Mesenchymal stem cell (in vitro differentiated cells and primary cell): ENCODE results near the gene GOLM1.

Experiments
- DNase-seq: peaks from one replicate; pipeline ENCODE4 v3.0.0-alpha.2; 2013
- H2AFZ ChIP-seq: one replicate; pipeline ENCODE4 v1.6.1; 2013; ENCODE audit warnings: low read depth, mild to moderate bottlenecking, control low read depth, inconsistent platforms, low read length, moderate library complexity
- H2AK5ac ChIP-seq: 2 replicates; pipeline ENCODE4 v1.6.1; 2013; ENCODE audit warnings: low read length, moderate library complexity, mild to moderate bottlenecking, inconsistent platforms; ENCODE audit not compliant: severe bottlenecking
- H2BK120ac ChIP-seq: one replicate; pipeline ENCODE4 v1.6.1; 2013; ENCODE audit warnings: low read depth, mild to moderate bottlenecking, inconsistent platforms, low read length, moderate library complexity
- H2BK12ac ChIP-seq, 2 experiments: one replicate each; pipeline ENCODE4 v1.6.1; 2013; ENCODE audit warnings: inconsistent platforms in 2 of 2, low read length in 2 of 2, mild to moderate bottlenecking in 2 of 2, moderate library complexity in 2 of 2, control low read depth in 1 of 2
- H2BK15ac ChIP-seq: one replicate; pipeline ENCODE4 v1.6.1; 2013; ENCODE audit warnings: mild to moderate bottlenecking, low read depth, inconsistent platforms; ENCODE audit not compliant: poor library complexity, severe bottlenecking
- H2BK5ac ChIP-seq: 2 replicates; pipeline ENCODE4 v1.6.1; 2013; ENCODE audit warnings: low read depth, mild to moderate bottlenecking, low read length, control low read depth, inconsistent platforms; ENCODE audit not compliant: poor library complexity, severe bottlenecking
- H3K14ac ChIP-seq, 2 experiments: one replicate each; pipeline ENCODE4 v1.6.1; 2013; ENCODE audit warnings: inconsistent platforms in 2 of 2, low read length in 2 of 2, control low read depth in 1 of 2, mild to moderate bottlenecking in 1 of 2, moderate library complexity in 1 of 2
- H3K18ac ChIP-seq, 2 experiments: one replicate each; pipeline ENCODE4 v1.6.1; 2013; ENCODE audit warnings: inconsistent platforms in 2 of 2, low read length in 2 of 2, control low read depth in 1 of 2, low read depth in 1 of 2, mild to moderate bottlenecking in 1 of 2
- H3K23ac ChIP-seq, 2 experiments: one replicate each; pipeline ENCODE4 v1.6.1; 2013; ENCODE audit warnings: inconsistent platforms in 2 of 2, low read length in 2 of 2, mild to moderate bottlenecking in 2 of 2, moderate library complexity in 2 of 2, control low read depth in 1 of 2
- H3K27ac ChIP-seq: 2 replicates; pipeline ENCODE4 v1.5.1; 2013; ENCODE audit warnings: mild to moderate bottlenecking, moderate library complexity, low read length, control low read depth, inconsistent platforms; ENCODE audit not compliant: poor library complexity, severe bottlenecking
- H3K27me3 ChIP-seq, 2 experiments: 2 replicates each; pipeline versions ENCODE4 v1.6.1 to v1.7.0; 2013; ENCODE audit warnings: low read length in 2 of 2, mild to moderate bottlenecking in 2 of 2, moderate library complexity in 2 of 2, control low read depth in 1 of 2, inconsistent platforms in 1 of 2; ENCODE audit not compliant: control insufficient read depth in 1 of 2, insufficient read depth in 1 of 2
- H3K36me3 ChIP-seq, 2 experiments: 2 replicates each; pipeline versions ENCODE4 v1.6.1 to v1.7.0; 2013; ENCODE audit warnings: low read length in 2 of 2, control low read depth in 1 of 2, inconsistent platforms in 1 of 2, low read depth in 1 of 2, mild to moderate bottlenecking in 1 of 2; ENCODE audit not compliant: insufficient read depth in 2 of 2, control insufficient read depth in 1 of 2
- H3K4ac ChIP-seq, 2 experiments: one replicate each; pipeline ENCODE4 v1.6.1; 2013; ENCODE audit warnings: inconsistent platforms in 2 of 2, low read length in 2 of 2, mild to moderate bottlenecking in 2 of 2, moderate library complexity in 2 of 2, control low read depth in 1 of 2, low read depth in 1 of 2
- H3K4me1 ChIP-seq: 2 replicates; pipeline ENCODE4 v1.6.1; 2013; ENCODE audit warnings: low read depth, low read length, control low read depth; ENCODE audit not compliant: control insufficient read depth, insufficient read depth
- H3K4me2 ChIP-seq: 2 replicates; pipeline ENCODE4 v1.6.1; 2013; ENCODE audit warnings: low read length, mild to moderate bottlenecking, inconsistent platforms; ENCODE audit not compliant: poor library complexity, severe bottlenecking
- H3K4me3 ChIP-seq, 2 experiments: 2 replicates each; pipeline versions ENCODE4 v1.5.1 to v1.7.0; 2013; ENCODE audit warnings: low read length in 2 of 2, mild to moderate bottlenecking in 2 of 2, control low read depth in 1 of 2, low read depth in 1 of 2; ENCODE audit not compliant: insufficient read depth in 1 of 2
- H3K79me1 ChIP-seq: replicated peaks from 2 replicates; pipeline ENCODE4 v1.6.1; 2013; ENCODE audit warnings: mild to moderate bottlenecking, control low read depth, low read length, inconsistent platforms; ENCODE audit not compliant: poor library complexity, severe bottlenecking
- H3K9ac ChIP-seq: 2 replicates; pipeline ENCODE4 v1.7.0; 2013; ENCODE audit warnings: mild to moderate bottlenecking, low read length, moderate library complexity
- H3K9me3 ChIP-seq: 2 replicates; pipeline ENCODE4 v1.7.0; 2013; ENCODE audit warnings: mild to moderate bottlenecking, low read length; ENCODE audit not compliant: control insufficient read depth
- H4K8ac ChIP-seq: one replicate; pipeline ENCODE4 v1.6.1; 2013; ENCODE audit warnings: inconsistent platforms, mild to moderate bottlenecking, low read length, moderate library complexity
- H4K91ac ChIP-seq: one replicate; pipeline ENCODE4 v1.6.1; 2013; ENCODE audit warnings: mild to moderate bottlenecking, low read length, inconsistent platforms
- WGBS: methylation state at CpG from one replicate; pipeline ENCODE4 v1.1.7; 2013; ENCODE audit warnings: mixed read lengths; 5-methylcytosine and 5-hydroxymethylcytosine counted together

The GOLM1 gene

GRCh38 chr9:86040861-86041155 lies 58.5 kb downstream of the GOLM1 start:
- Histone ChIP-seq H2BK15ac (no peak overlapping the region), H3K36me3 (peaks cover 7 to 18% of the 10 kb centered on the region in 2 experiments), H3K4ac (no peak overlapping the region), H3K27ac (no peak overlapping the region), H3K4me2 (no peak overlapping the region), H3K79me1 (peaks cover 10% of the 10 kb centered on the region), H2BK12ac (no peak overlapping the region), H3K27me3 (no peaks in the 10 kb centered on the region), H3K4me1 (peaks cover 4% of the 10 kb centered on the region), H2BK5ac (no peak overlapping the region), H3K18ac (peak overlapping the region in 1 of 2 experiments; percentile 18), H3K14ac (no peak overlapping the region), H4K91ac (no peak overlapping the region), H3K23ac (no peak overlapping the region), H2BK120ac (no peak overlapping the region), H2AFZ (no peak overlapping the region), H3K9me3 (no peaks in the 10 kb centered on the region), H3K4me3 (peak overlapping the region in 1 of 2 experiments; percentile 73), H3K9ac (peak overlapping the region; percentile 82), H2AK5ac (no peak overlapping the region), H4K8ac (no peak overlapping the region)
- WGBS, result 27% methylated on average over 2 of the region's 3 CpGs
- no peak for DNase-seq

- WGBS, result 95% methylated on average over 12 of the region's 12 CpGs
- H3K27ac ChIP-seq, result no peak overlapping the region
- no peaks in the 10 kb centered on the region for H3K9me3 ChIP-seq
- H4K91ac ChIP-seq, result no peak overlapping the region
- no peak overlapping the region for H3K9ac ChIP-seq
- no peak overlapping the region for H3K23ac ChIP-seq
- no peak overlapping the region for H2AK5ac ChIP-seq
- no peak overlapping the region for H2BK5ac ChIP-seq
- H3K18ac ChIP-seq, result peak overlapping the region in 1 of 2 experiments; percentile 18
- H3K36me3 ChIP-seq, result peaks cover 11 to 22% of the 10 kb centered on the region in 2 experiments
- H3K4me1 ChIP-seq, result peaks cover 4% of the 10 kb centered on the region
- H3K4me3 ChIP-seq, result no peak overlapping the region
- no peak overlapping the region for H2AFZ ChIP-seq
- no peak overlapping the region for H4K8ac ChIP-seq
- no peak for DNase-seq
- H2BK120ac ChIP-seq, result no peak overlapping the region
- H3K14ac ChIP-seq, result no peak overlapping the region
- no peak overlapping the region for H3K4me2 ChIP-seq
- no peak overlapping the region for H3K4ac ChIP-seq
- H2BK15ac ChIP-seq, result no peak overlapping the region
- no peak overlapping the region for H2BK12ac ChIP-seq
- H3K79me1 ChIP-seq, result peaks cover 10% of the 10 kb centered on the region
- no peaks in the 10 kb centered on the region for H3K27me3 ChIP-seq
Observed at GRCh38 chr9:86039991-86040860, 59.1 kb downstream of the GOLM1 start.

GRCh38 chr9:86036555-86036954 lies 62.8 kb downstream of the GOLM1 start:
- no peak overlapping the region for H3K9ac ChIP-seq
- no peak overlapping the region for H3K4ac ChIP-seq
- H2BK5ac ChIP-seq, result no peak overlapping the region
- H4K91ac ChIP-seq, result no peak overlapping the region
- no peak overlapping the region for H2AK5ac ChIP-seq
- H2BK15ac ChIP-seq, result no peak overlapping the region
- no peaks in the 10 kb centered on the region for H3K27me3 ChIP-seq
- no peak overlapping the region for H3K14ac ChIP-seq
- 96% methylated on average over 9 of the region's 9 CpGs for WGBS
- H3K79me1 ChIP-seq, result peaks cover 10% of the 10 kb centered on the region
- no peak for DNase-seq
- H3K4me2 ChIP-seq, result no peak overlapping the region
- H4K8ac ChIP-seq, result no peak overlapping the region
- H3K27ac ChIP-seq, result no peak overlapping the region
- no peak overlapping the region for H3K23ac ChIP-seq
- H3K9me3 ChIP-seq, result no peaks in the 10 kb centered on the region
- no peak overlapping the region for H3K18ac ChIP-seq
- H2BK120ac ChIP-seq, result no peak overlapping the region
- no peak overlapping the region for H2BK12ac ChIP-seq
- H3K4me1 ChIP-seq, result peaks cover 4% of the 10 kb centered on the region
- H3K36me3 ChIP-seq, result peaks cover 30 to 44% of the 10 kb centered on the region in 2 experiments
- H2AFZ ChIP-seq, result no peak overlapping the region
- no peak overlapping the region for H3K4me3 ChIP-seq

- no peak overlapping the region for H3K18ac ChIP-seq
- no peak for DNase-seq
Observed at GRCh38 chr9:86035827-86036440, 63.4 kb downstream of the GOLM1 start.

More at GRCh38 chr9:86035827-86036440, 63.4 kb downstream of the GOLM1 start:
- no peak overlapping the region for H4K8ac ChIP-seq
- WGBS, result 94% methylated on average over 15 of the region's 15 CpGs
- H4K91ac ChIP-seq, result no peak overlapping the region
- no peak overlapping the region for H3K9ac ChIP-seq
- H2BK5ac ChIP-seq, result no peak overlapping the region
- peaks cover 10% of the 10 kb centered on the region for H3K79me1 ChIP-seq
- H3K27me3 ChIP-seq, result no peaks in the 10 kb centered on the region
- no peak overlapping the region for H2BK120ac ChIP-seq
- H3K36me3 ChIP-seq, result peaks cover 28 to 45% of the 10 kb centered on the region in 2 experiments
- no peak overlapping the region for H3K27ac ChIP-seq
- H3K4me2 ChIP-seq, result no peak overlapping the region
- H3K4ac ChIP-seq, result no peak overlapping the region
- no peak overlapping the region for H2BK15ac ChIP-seq
- no peak overlapping the region for H2AFZ ChIP-seq
- H3K4me3 ChIP-seq, result no peak overlapping the region
- no peaks in the 10 kb centered on the region for H3K9me3 ChIP-seq
- H3K23ac ChIP-seq, result no peak overlapping the region
- H3K14ac ChIP-seq, result no peak overlapping the region
- H3K4me1 ChIP-seq, result peaks cover 1% of the 10 kb centered on the region
- no peak overlapping the region for H2BK12ac ChIP-seq
- no peak overlapping the region for H2AK5ac ChIP-seq
